Left colon (tissue), 2 donors: ENCODE measurements around the gene FANCC. TPM values are rescaled to one million over a fixed set of nuclear protein-coding genes. Genes with fewer than 3 reads are reported as not detected.

Source experiments
- ATAC-seq: fragments of 200-7000 bp; cut with Tn5 transposase; one replicate; pipeline ENCODE4 v1.9.1; 2020; ENCODE audit warnings: mild to moderate bottlenecking, moderate library complexity
- DNase-seq, 2 donors: peaks; one replicate each; pipeline ENCODE4 v3.0.0-alpha.2; 2020
- intact Hi-C, 2 donors: fragments of 100-400 bp; cut with DNase I in 1 of 2; cut with micrococcal nuclease in 1 of 2; formaldehyde crosslinking; loops; one replicate each; pipeline versions ENCODE4 v1.11.2 to v1.14.0; 2022; cut with DNase I, micrococcal nuclease
- microRNA-seq, 2 donors: library from miRNA; unstranded; fragments of <30 nt; microRNA quantifications; one replicate each; pipeline versions ENCODE4 v1.1.0 to v1.2.0, GENCODE V29; 2020
- total RNA-seq, 2 donors: library from RNA; stranded (reverse); fragmentation: NEBNext Ultra II Directional; extraction: Animal tissue kit (Norgen Biotek cat#: 25700); gene quantifications; one replicate each; pipeline ENCODE4 v1.2.1, GENCODE V29; 2021
- donor health status: DM: no; HTN: no; CAD: no.
- donor health status: DM: yes; HTN: yes; CAD: no.

The FANCC gene
- total RNA-seq, 2 donors from 2014 or later = 12.7 to 13.8 TPM

- ATAC-seq = no peak
- intact Hi-C loops = no loop called here
- no peak for DNase-seq
Measured at GRCh38 chr9:95053611-95054570, 263.6 kb downstream of the FANCC start.

GRCh38 chr9:95049761-95050160 lies 267.7 kb downstream of the FANCC start:
- ATAC-seq = no peak
- intact Hi-C loops = no loop called here
- DNase-seq = no peak

Small RNAs within 50 kb of the gene (microRNA-seq; reads per million reads assigned to microRNA genes)
- gene MIR23B = 51,680 to 60,474 reads per million in 2 donors
- 0 reads per million in 2 donors for gene MIR24-1
- gene MIR27B = 6,966 to 29,951 reads per million in 2 donors
- 0 reads per million in 2 donors for gene MIR3074
- gene MIR6081 = 0 reads per million in 2 donors

Other genes starting within 250 kb of the FANCC start
- 10 to 100 TPM; 18.6 to 35.4 TPM for gene PTCH1, start 199.3 kb upstream of the FANCC start, total RNA-seq